ENCODE data around the gene POFUT2.

Gene POFUT2

GRCh38 chr21:45320261-45321025, 32.7 kb upstream of the POFUT2 start:
- Histone ChIP-seq H4K20me1 (ENCODE audit: insufficient read depth) (no peaks in the 10 kb centered on the region), H3K9ac (no peak overlapping the region), H3K4me2 (no peak overlapping the region), H2AFZ (ENCODE audit: low read depth) (no peak overlapping the region), H3K36me3 (ENCODE audit: insufficient read depth) (no peaks in the 10 kb centered on the region), H3K4me3 (IDR thresholded peaks at IDR 0.05; ENCODE audit: insufficient read depth, low read depth, low read length) (no peak overlapping the region), H3K27ac (no peak overlapping the region), H3K79me2 (ENCODE audit: insufficient read depth, low read depth) (no peaks in the 10 kb centered on the region), H3K27me3 (ENCODE audit: insufficient read depth, low read depth) (peaks cover 77% of the 10 kb centered on the region), H3K4me1 (ENCODE audit: low read depth, poor library complexity, severe bottlenecking) (no peaks in the 10 kb centered on the region)
- TF ChIP-seq CTCF (conservative IDR thresholded peaks at IDR 0.05; ENCODE audit: low read depth, low read length): no peak

GRCh38 chr21:45319461-45320211, 31.9 kb upstream of the POFUT2 start:
- Histone ChIP-seq H4K20me1 (ENCODE audit: insufficient read depth) (no peaks in the 10 kb centered on the region), H3K4me2 (no peak overlapping the region), H3K4me3 (IDR thresholded peaks at IDR 0.05; ENCODE audit: insufficient read depth, low read depth, low read length) (no peak overlapping the region), H2AFZ (ENCODE audit: low read depth) (no peak overlapping the region), H3K27me3 (ENCODE audit: insufficient read depth, low read depth) (peaks cover 83% of the 10 kb centered on the region), H3K27ac (no peak overlapping the region), H3K36me3 (ENCODE audit: insufficient read depth) (no peaks in the 10 kb centered on the region), H3K4me1 (ENCODE audit: low read depth, poor library complexity, severe bottlenecking) (no peaks in the 10 kb centered on the region), H3K9ac (no peak overlapping the region), H3K79me2 (ENCODE audit: insufficient read depth, low read depth) (no peaks in the 10 kb centered on the region)
- TF ChIP-seq CTCF (conservative IDR thresholded peaks at IDR 0.05; ENCODE audit: low read depth, low read length): no peak

- H3K9ac ChIP-seq: no peak overlapping the region
- H2AFZ ChIP-seq (ENCODE audit: low read depth): no peak overlapping the region
- H3K4me1 ChIP-seq (ENCODE audit: low read depth, poor library complexity, severe bottlenecking): no peaks in the 10 kb centered on the region
- no peaks in the 10 kb centered on the region for H4K20me1 ChIP-seq (ENCODE audit: insufficient read depth)
- TF ChIP-seq CTCF (conservative IDR thresholded peaks at IDR 0.05; ENCODE audit: low read depth, low read length): no peak
- no peak overlapping the region for H3K4me2 ChIP-seq
- no peaks in the 10 kb centered on the region for H3K79me2 ChIP-seq (ENCODE audit: insufficient read depth, low read depth)
- no peak overlapping the region for H3K27ac ChIP-seq
- peaks cover 88% of the 10 kb centered on the region for H3K27me3 ChIP-seq (ENCODE audit: insufficient read depth, low read depth)
- H3K36me3 ChIP-seq (ENCODE audit: insufficient read depth): no peaks in the 10 kb centered on the region
- H3K4me3 ChIP-seq (IDR thresholded peaks at IDR 0.05; ENCODE audit: insufficient read depth, low read depth, low read length): no peak overlapping the region
Measured at GRCh38 chr21:45318556-45319404, 31.1 kb upstream of the POFUT2 start.

GRCh38 chr21:45318146-45318555, 30.5 kb upstream of the POFUT2 start:
- Histone ChIP-seq H3K27ac (no peak overlapping the region), H3K4me1 (ENCODE audit: low read depth, poor library complexity, severe bottlenecking) (no peaks in the 10 kb centered on the region), H3K27me3 (ENCODE audit: insufficient read depth, low read depth) (peaks cover 90% of the 10 kb centered on the region)

More at GRCh38 chr21:45318146-45318555, 30.5 kb upstream of the POFUT2 start:
- Histone ChIP-seq H3K79me2 (ENCODE audit: insufficient read depth, low read depth) (no peaks in the 10 kb centered on the region), H4K20me1 (ENCODE audit: insufficient read depth) (no peaks in the 10 kb centered on the region), H3K4me3 (IDR thresholded peaks at IDR 0.05; ENCODE audit: insufficient read depth, low read depth, low read length) (no peak overlapping the region), H3K36me3 (ENCODE audit: insufficient read depth) (no peaks in the 10 kb centered on the region), H3K4me2 (no peak overlapping the region), H2AFZ (ENCODE audit: low read depth) (no peak overlapping the region), H3K9ac (no peak overlapping the region)
- TF ChIP-seq CTCF (conservative IDR thresholded peaks at IDR 0.05; ENCODE audit: low read depth, low read length): no peak
